NCI-H1048 (cell line): ENCODE data around the gene CHRNA7.
"Not testable (repeated sequence)": the region's sequence is repeated elsewhere in the genome, so short reads cannot be mapped to it uniquely, and the experiment has no call there.

Experiments used
- DNase-seq: peaks from one replicate; lab custom pipeline; 2025; lab: John Stamatoyannopoulos, UW

CHRNA7 gene

DNA sequence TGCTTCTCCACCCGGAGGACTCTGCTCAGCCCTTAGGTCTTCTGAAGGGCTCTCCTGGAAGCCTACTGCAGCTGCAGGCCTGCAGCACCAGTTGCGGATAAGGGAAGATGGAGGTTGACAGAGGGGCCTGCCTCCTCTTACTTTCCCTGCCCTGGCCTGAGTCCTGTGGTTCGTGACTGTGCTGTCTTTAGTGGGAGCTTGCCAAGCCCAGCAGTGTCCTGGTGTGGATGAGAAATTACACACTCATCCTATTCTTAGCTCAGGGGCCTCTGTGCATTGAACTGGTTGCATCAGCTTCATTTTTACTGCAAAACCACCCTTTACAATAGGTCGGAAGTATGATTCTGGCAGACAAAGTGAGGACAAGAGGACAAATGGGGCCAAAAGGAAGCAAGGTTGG is 163.5 kb downstream of the CHRNA7 start:
- DNase-seq: not testable (repeated sequence)

DNA sequence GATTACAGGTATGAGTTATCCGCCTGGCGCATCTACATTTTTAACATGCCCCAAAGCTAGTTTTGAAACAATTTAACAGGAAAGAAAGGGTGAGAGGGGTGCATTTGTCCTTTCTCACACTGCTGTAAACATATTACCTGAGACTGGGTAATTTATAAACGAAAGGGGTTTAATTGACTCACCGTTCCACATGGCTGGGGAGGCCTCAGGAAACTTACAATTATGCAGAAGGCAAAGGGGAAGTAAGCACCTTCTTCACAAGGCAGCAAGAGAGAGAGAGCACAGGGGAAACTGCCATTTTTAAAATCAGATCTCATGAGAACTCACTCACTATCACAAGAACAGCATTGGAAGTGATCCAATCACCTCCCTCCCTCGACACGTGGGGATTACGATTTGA is 165.9 kb downstream of the CHRNA7 start:
- not testable (repeated sequence) for DNase-seq

DNA sequence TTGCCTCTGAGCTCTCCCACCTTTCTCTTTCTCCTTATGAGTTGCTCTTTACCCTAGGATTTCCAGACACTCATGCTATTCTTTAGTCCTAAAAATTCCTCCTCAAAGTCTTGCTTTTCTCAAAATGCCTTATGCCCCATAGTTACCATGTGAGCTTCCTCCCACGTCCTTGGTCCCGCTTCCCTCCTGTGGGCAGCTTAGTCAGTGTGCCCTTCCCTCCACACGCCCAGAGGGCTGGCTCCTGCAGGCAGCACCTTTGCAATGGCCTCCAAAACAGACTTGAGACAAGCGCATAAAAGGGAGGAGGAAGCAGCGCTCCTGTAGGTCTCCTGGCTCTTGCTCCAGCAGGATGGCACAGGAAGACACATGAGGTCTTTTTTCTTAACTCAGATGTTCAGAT is 168.6 kb downstream of the CHRNA7 start:
- not testable (repeated sequence) for DNase-seq

DNA sequence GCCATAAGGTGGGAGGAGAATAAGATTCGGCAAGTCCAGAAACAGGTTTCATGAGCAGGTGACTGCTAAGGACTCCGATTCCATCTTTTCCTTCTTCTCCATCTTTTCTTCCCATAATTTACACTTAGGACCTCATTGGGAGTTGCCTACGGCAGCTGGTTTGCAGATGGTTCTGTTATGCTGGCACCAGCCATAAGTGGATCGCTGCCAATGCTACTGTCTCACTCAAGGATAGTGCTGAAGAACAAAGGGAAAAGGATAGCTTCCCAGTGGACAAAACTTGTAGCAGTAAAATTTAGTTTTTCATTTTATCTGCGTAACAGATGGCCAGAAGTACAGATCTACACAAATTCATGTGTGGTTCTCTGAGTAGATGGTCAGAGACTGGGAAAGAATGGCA is 178.8 kb downstream of the CHRNA7 start:
- DNase-seq: not testable (repeated sequence)

- no peak for DNase-seq
Observed at GRCh38 chr15:32218666-32219065, 188.4 kb downstream of the CHRNA7 start.
